Activated T-cell treated with anti-CD3 and anti-CD28 coated beads, Interleukin-2, amount 50 U/mL, for 4 hours (primary cell): ENCODE measurements around the gene GOSR2. TPM values are rescaled to one million over a fixed set of nuclear protein-coding genes. Genes with fewer than 3 reads are reported as not detected.

Source experiments
- ATAC-seq, 2 donors: fragments of 200-7000 bp; cut with Tn5 transposase; one replicate each; pipeline ENCODE4 v1.10.0; 2021
- DNase-seq: peaks from one replicate; pipeline ENCODE4 v3.0.0-alpha.2; 2020
- H3K27me3 Mint-ChIP-seq: one replicate; pipeline ENCODE4 v1.8.0; 2021; ENCODE audit warnings: low read depth, mixed read lengths
- H3K36me3 Mint-ChIP-seq: one replicate; pipeline ENCODE4 v1.8.0; 2022; ENCODE audit warnings: mixed read lengths; ENCODE audit not compliant: insufficient read depth
- H3K4me1 Mint-ChIP-seq: one replicate; pipeline ENCODE4 v1.8.0; 2021; ENCODE audit warnings: low read depth, mixed read lengths
- H3K4me3 Mint-ChIP-seq: one replicate; pipeline ENCODE4 v1.8.0; 2021; ENCODE audit warnings: mild to moderate bottlenecking, moderate library complexity, mixed read lengths
- H3K9me3 Mint-ChIP-seq: one replicate; pipeline ENCODE4 v1.8.0; 2021; ENCODE audit warnings: mixed read lengths
- total RNA-seq, 3 donors: library from RNA; stranded (reverse); gene quantifications; one replicate each; pipeline ENCODE4 v1.2.1, GENCODE V29; 2021

GOSR2 gene
- total RNA-seq, 3 donors from 2014 or later, result 66.1 to 69.7 (median 67.0) TPM

DNA sequence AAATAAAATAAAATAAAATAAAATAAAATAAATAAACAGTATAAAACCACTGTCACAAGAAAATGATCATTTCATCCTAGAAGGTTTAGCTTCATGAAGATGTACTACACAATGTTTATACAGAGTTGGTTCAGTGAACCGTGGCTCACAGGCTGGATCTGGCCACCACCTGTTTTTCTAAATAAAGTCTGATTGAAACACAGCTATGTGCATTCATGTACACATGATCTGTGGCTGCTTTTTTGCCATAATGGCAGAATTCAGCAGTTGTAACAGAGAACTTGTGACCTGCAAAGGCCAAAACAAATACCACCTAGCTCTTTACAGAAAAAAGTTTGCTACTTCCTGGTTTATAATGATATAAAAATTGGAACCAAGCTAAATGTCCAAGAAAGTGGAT lies 68.7 kb downstream of the GOSR2 start:
- no peaks in the 10 kb centered on the region for H3K4me1 Mint-ChIP-seq
- ATAC-seq, result no peak
- no peaks in the 10 kb centered on the region for H3K36me3 Mint-ChIP-seq
- H3K9me3 Mint-ChIP-seq, result no peaks in the 10 kb centered on the region
- DNase-seq, result no peak
- H3K27me3 Mint-ChIP-seq, result no peaks in the 10 kb centered on the region
- H3K4me3 Mint-ChIP-seq, result no peak overlapping the region

Other genes with a start within 250 kb of the GOSR2 start
- under 1 TPM in 1 of 3 donors, not detected in 2; 0.08 TPM for gene WNT3, start 104.5 kb upstream of the GOSR2 start, total RNA-seq
- gene WNT9B, start 71.6 kb upstream of the GOSR2 start, total RNA-seq, result not detected
- gene RPRML, start 56.1 kb downstream of the GOSR2 start, total RNA-seq, result not detected